IPS-15b (cell line): ENCODE results near the gene CASS4.

Experiments used
- H3K27me3 ChIP-seq: one replicate; pipeline ENCODE4 v1.6.1; 2013; ENCODE audit warnings: low read length; ENCODE audit not compliant: control insufficient read depth, insufficient read depth
- H3K36me3 ChIP-seq: one replicate; pipeline ENCODE4 v1.6.1; 2013; ENCODE audit warnings: low read length; ENCODE audit not compliant: control insufficient read depth, insufficient read depth
- H3K4me1 ChIP-seq: one replicate; pipeline ENCODE4 v1.6.1; 2013; ENCODE audit warnings: mild to moderate bottlenecking, low read length; ENCODE audit not compliant: control insufficient read depth, insufficient read depth
- H3K4me3 ChIP-seq: one replicate; pipeline ENCODE4 v1.5.1; 2013; ENCODE audit warnings: low read depth, low read length
- H3K9ac ChIP-seq: one replicate; pipeline ENCODE4 v1.6.1; 2013; ENCODE audit warnings: low read depth, mild to moderate bottlenecking, low read length
- H3K9me3 ChIP-seq: one replicate; pipeline ENCODE4 v1.6.1; 2013; ENCODE audit warnings: mild to moderate bottlenecking, low read length; ENCODE audit not compliant: control insufficient read depth, insufficient read depth

Gene CASS4

GRCh38 chr20:56427797-56428196, 15.7 kb downstream of the CASS4 start:
- Histone ChIP-seq H3K27me3 (peaks cover 16% of the 10 kb centered on the region), H3K4me3 (no peak overlapping the region), H3K9ac (no peak overlapping the region), H3K36me3 (no peaks in the 10 kb centered on the region), H3K9me3 (no peaks in the 10 kb centered on the region), H3K4me1 (no peaks in the 10 kb centered on the region)

DNA sequence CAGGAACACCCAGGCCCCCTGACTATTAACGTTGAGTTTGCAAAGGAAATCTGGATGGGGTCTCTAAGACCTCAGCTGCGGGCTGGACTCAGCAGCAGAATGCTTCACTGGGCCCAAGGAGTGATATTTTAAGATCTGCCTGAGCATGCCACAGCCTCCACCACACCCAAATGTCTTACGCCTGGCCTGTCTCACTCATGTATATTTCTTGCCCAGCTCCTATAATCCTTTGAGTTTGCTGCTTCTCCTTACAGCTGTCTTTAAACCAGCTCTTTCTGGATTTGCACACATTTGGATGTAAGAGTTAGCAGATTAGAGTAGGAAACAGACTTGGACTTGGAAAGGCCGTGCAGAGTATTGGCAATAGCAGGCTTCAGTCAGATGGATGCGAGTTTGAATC, 16.4 kb downstream of the CASS4 start:
- H3K9me3 ChIP-seq: no peaks in the 10 kb centered on the region
- H3K36me3 ChIP-seq: no peaks in the 10 kb centered on the region
- no peak overlapping the region for H3K9ac ChIP-seq
- H3K4me1 ChIP-seq: no peaks in the 10 kb centered on the region
- no peak overlapping the region for H3K4me3 ChIP-seq
- H3K27me3 ChIP-seq: peaks cover 16% of the 10 kb centered on the region

DNA sequence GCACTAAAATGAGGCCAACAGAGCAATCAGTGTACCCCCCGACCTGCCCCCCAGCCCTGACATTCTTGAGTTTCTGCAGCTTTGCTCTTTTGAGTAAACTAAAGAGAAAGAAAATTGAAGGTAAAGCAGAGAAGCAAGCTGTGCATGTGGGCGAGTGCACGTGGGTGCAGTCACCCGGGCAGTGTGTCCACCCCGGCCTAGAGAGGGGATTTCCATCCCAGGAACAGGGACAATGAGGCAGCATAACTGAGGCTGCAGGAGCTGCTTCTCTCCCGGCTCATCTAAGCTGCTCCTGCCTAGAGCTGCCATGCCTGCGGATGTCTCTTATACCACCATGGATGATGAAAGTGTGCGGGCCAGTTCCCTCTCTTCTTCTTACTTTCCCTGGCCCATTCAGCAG, 16.8 kb downstream of the CASS4 start:
- H3K9me3 ChIP-seq: no peaks in the 10 kb centered on the region
- H3K27me3 ChIP-seq: peaks cover 13% of the 10 kb centered on the region
- H3K4me3 ChIP-seq: no peak overlapping the region
- no peak overlapping the region for H3K9ac ChIP-seq
- H3K4me1 ChIP-seq: no peaks in the 10 kb centered on the region
- H3K36me3 ChIP-seq: no peaks in the 10 kb centered on the region

DNA sequence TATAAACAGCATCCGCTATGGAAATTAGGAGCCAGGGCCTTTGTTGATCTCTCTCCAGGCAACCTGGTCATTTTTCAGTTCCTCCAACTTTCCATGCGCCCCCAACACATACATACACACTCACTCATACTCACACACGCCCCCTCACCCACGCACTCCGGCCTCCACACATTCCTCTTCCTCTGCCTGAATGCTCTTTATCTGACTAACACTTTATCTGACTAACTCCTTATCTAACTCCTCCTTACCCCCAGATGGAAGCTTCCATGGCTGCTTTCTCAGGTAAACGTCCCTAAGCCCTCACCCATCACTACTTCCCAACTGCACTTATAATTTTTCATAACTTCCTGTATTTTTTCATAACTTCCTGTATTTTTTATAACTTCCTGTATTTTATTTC, 17.4 kb downstream of the CASS4 start:
- no peak overlapping the region for H3K9ac ChIP-seq
- H3K4me3 ChIP-seq: no peak overlapping the region
- H3K36me3 ChIP-seq: no peaks in the 10 kb centered on the region
- H3K9me3 ChIP-seq: no peaks in the 10 kb centered on the region
- no peaks in the 10 kb centered on the region for H3K4me1 ChIP-seq
- peaks cover 8% of the 10 kb centered on the region for H3K27me3 ChIP-seq

GRCh38 chr20:56429941-56430340, 17.9 kb downstream of the CASS4 start:
- H3K27me3 ChIP-seq: peaks cover 5% of the 10 kb centered on the region
- no peaks in the 10 kb centered on the region for H3K4me1 ChIP-seq
- no peaks in the 10 kb centered on the region for H3K36me3 ChIP-seq
- H3K4me3 ChIP-seq: no peak overlapping the region
- H3K9me3 ChIP-seq: no peaks in the 10 kb centered on the region
- H3K9ac ChIP-seq: no peak overlapping the region

GRCh38 chr20:56430461-56430860, 18.4 kb downstream of the CASS4 start:
- Histone ChIP-seq H3K27me3 (peaks cover 4% of the 10 kb centered on the region), H3K36me3 (no peaks in the 10 kb centered on the region), H3K9ac (no peak overlapping the region), H3K9me3 (no peaks in the 10 kb centered on the region), H3K4me3 (no peak overlapping the region), H3K4me1 (no peaks in the 10 kb centered on the region)

- Histone ChIP-seq H3K4me1 (no peaks in the 10 kb centered on the region), H3K27me3 (peaks cover 4% of the 10 kb centered on the region), H3K4me3 (no peak overlapping the region), H3K9ac (no peak overlapping the region), H3K9me3 (no peaks in the 10 kb centered on the region), H3K36me3 (no peaks in the 10 kb centered on the region)
Measured at GRCh38 chr20:56430957-56431356, 18.9 kb downstream of the CASS4 start.

- Histone ChIP-seq H3K4me3 (no peak overlapping the region), H3K9me3 (no peaks in the 10 kb centered on the region), H3K36me3 (no peaks in the 10 kb centered on the region), H3K4me1 (no peaks in the 10 kb centered on the region), H3K27me3 (peaks cover 4% of the 10 kb centered on the region), H3K9ac (no peak overlapping the region)
Measured at GRCh38 chr20:56431471-56431870, 19.4 kb downstream of the CASS4 start.

DNA sequence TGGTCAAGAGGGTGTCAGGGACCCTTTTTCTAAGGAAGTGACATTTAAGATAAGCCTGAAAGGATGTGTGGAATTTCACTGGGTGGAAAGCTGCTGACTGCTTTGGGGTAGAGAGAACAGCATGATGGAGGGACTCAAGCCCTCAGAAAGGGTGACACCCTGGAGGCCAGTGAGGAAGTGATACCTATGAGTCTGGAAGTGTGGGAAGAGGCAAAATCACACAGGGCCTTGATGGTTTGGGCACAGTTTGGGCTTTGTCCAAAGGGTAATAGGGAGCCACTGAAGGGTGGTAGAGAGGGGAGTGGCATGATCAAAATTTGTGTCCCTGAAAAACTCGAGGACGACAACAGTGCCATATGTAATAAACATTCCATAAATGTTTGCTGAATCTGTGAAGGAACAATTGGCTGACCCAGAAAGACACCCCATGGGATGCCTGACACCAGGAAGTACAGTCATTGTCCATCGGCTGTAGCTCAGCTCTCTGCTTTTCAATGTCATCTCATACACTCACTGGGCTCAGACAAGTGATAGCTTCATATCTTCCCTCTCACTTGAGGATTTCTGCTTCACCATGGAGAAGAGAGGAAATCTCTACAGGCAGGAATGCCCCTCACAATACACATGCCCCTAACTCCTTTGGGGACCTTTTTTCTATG, 21.3 kb downstream of the CASS4 start:
- Histone ChIP-seq H3K27me3 (peaks cover 4% of the 10 kb centered on the region), H3K4me3 (no peak overlapping the region), H3K4me1 (no peaks in the 10 kb centered on the region), H3K9me3 (no peaks in the 10 kb centered on the region), H3K36me3 (no peaks in the 10 kb centered on the region), H3K9ac (no peak overlapping the region)

GRCh38 chr20:56433880-56434255, 21.8 kb downstream of the CASS4 start:
- H3K9me3 ChIP-seq: no peaks in the 10 kb centered on the region
- no peaks in the 10 kb centered on the region for H3K36me3 ChIP-seq
- H3K9ac ChIP-seq: no peak overlapping the region
- H3K4me3 ChIP-seq: no peak overlapping the region
- peaks cover 4% of the 10 kb centered on the region for H3K27me3 ChIP-seq
- no peaks in the 10 kb centered on the region for H3K4me1 ChIP-seq

DNA sequence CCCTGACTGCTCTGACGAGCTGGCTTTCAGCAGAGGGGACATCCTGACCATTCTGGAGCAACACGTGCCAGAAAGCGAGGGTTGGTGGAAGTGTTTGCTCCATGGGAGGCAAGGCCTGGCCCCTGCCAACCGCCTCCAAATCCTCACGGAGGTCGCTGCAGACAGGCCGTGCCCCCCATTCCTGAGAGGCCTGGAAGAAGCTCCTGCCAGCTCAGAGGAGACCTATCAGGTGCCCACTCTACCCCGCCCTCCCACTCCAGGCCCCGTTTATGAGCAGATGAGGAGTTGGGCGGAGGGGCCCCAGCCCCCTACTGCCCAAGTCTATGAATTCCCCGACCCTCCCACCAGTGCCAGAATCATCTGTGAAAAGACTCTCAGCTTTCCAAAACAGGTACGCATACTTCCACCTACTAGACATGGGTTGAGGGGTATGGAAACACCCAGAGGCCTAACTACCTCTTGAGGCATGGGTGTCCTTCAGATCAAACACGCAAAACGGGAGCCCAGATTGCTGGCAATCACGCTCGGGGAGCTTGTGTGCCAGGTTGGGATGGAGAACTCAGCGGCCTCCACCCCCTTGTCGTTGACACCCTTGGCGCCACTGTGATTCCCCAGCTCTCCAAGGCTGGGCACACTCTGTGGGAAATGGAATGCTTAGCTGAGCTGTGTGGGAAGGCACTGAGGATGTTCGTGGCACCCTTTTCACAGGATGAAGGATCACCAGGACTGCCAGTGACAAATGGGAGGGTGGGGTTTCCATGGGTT, 25.3 kb downstream of the CASS4 start:
- Histone ChIP-seq H3K9me3 (no peaks in the 10 kb centered on the region), H3K4me3 (no peak overlapping the region), H3K36me3 (no peaks in the 10 kb centered on the region), H3K4me1 (no peaks in the 10 kb centered on the region), H3K9ac (no peak overlapping the region), H3K27me3 (peaks cover 4% of the 10 kb centered on the region)

- Histone ChIP-seq H3K9me3 (no peaks in the 10 kb centered on the region), H3K27me3 (no peaks in the 10 kb centered on the region), H3K9ac (no peak overlapping the region), H3K4me3 (no peak overlapping the region), H3K36me3 (no peaks in the 10 kb centered on the region), H3K4me1 (no peaks in the 10 kb centered on the region)
Measured at GRCh38 chr20:56438284-56438683, 26.2 kb downstream of the CASS4 start.
